T-helper 2 cell (primary cell): ENCODE measurements around the gene COL5A3.
"Not testable (repeated sequence)": the region's sequence is repeated elsewhere in the genome, so short reads cannot be mapped to it uniquely, and the experiment has no call there.

Source experiments
- DNase-seq, 5 experiments: peaks; one replicate each; pipeline versions ENCODE4 v3.0.0 to v3.0.0-alpha.2; 2012 to 2022

Gene COL5A3

GRCh38 chr19:9970481-9970880 is 39.8 kb downstream of the COL5A3 start:
- no peak for DNase-seq

DNA sequence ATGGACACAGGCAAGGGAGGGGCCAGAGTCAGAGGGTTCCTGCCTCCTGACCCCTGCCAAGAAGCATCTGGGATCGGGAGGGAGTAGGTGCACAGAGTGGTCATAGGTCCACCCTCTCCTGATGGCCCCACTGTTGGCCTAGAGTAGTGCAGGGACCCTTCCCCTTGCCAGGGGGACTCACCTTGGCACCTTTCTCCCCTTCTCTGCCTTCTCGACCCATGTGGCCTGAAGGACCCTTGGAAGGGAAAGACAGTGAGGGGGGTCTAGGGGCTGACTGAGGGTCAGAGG is 40.7 kb downstream of the COL5A3 start:
- DNase-seq, result no peak

- DNase-seq, result no peak
Measured at GRCh38 chr19:9968820-9969687, 41.2 kb downstream of the COL5A3 start.

- DNase-seq, result no peak
Measured at GRCh38 chr19:9967326-9967725, 43.0 kb downstream of the COL5A3 start.

GRCh38 chr19:9966448-9966847 is 43.9 kb downstream of the COL5A3 start:
- no peak for DNase-seq

GRCh38 chr19:9966024-9966423 is 44.3 kb downstream of the COL5A3 start:
- DNase-seq, result no peak

DNA sequence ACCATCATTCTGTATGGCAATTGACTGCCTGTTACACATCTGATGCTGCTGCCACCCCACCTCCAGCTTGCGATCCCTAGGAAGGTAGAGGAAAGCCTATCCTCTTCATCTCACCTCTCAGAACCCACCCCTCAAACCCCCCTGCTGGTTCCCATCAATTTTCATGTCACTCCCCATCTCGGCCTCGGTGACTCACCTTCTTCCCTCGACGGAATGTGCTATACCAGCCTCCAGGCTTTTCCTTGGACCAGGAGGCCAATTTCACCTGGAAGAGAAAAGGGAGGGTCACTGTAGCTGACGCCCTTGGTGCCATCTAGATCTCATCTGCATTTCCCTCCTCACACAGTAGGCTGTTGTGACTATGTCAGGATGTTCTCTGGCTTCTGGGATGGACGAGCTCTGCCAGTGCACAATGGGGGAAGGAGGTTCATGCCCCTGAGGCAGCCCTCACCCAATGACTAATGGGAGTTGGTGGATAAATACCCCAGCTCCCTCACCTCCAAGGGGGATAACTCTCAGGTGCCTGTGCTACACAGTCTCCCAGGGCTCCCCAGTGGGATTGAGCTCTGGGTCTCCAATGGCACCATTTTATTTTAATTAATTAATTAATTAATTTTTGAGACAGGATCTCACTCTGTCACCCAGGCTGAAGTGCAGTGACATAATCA is 47.5 kb downstream of the COL5A3 start:
- DNase-seq, result no peak

GRCh38 chr19:9961103-9961502 is 49.2 kb downstream of the COL5A3 start:
- no peak for DNase-seq

GRCh38 chr19:9958379-9958821 is 51.9 kb downstream of the COL5A3 start:
- DNase-seq, result no peak

- DNase-seq, result no peak
Measured at GRCh38 chr19:9956956-9957355, 53.3 kb downstream of the COL5A3 start.

- DNase-seq, result no peak
Measured at GRCh38 chr19:9953802-9954542, 56.3 kb downstream of the COL5A3 start.

DNA sequence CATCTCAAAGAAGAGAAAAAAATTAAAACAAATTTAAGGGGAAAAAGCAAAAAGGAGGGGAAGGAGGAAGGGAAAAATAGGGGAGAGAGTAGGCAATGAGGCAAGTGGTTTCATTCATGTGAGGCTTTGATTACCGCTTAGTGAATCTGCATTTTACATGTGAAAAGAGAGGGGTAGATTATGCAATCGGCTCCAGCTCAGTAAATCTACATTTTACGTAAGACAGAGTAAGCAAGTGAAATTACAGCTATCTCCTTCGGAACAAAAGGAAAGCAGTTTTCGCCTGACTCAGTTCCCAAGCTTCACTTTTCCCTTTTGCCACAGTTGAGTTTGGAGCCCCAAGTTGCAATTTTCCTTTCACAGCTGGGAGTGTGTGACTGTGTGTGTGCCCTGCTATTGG is 58.0 kb downstream of the COL5A3 start:
- no peak for DNase-seq

DNA sequence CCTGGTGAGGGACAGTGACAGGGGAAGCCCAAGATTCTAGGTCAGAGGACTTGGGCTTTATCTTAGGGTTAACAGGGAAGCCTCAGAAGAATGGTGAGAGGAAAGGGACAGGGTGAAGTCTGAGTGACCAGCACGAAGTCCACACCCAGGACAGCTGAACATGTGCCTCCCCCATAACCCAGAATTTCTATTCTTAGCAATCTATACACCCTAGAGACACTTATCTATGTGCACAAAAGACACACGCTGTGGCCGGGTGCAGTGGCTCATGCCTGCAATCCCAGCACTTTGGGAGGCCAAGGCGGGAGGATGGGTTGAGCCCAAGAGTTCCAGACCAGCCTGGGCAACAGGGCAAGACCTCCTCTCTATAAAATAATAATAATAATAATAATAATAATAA is 62.9 kb downstream of the COL5A3 start:
- no peak for DNase-seq

GRCh38 chr19:9946528-9947125 is 63.7 kb downstream of the COL5A3 start:
- DNase-seq, result not testable (repeated sequence)

DNA sequence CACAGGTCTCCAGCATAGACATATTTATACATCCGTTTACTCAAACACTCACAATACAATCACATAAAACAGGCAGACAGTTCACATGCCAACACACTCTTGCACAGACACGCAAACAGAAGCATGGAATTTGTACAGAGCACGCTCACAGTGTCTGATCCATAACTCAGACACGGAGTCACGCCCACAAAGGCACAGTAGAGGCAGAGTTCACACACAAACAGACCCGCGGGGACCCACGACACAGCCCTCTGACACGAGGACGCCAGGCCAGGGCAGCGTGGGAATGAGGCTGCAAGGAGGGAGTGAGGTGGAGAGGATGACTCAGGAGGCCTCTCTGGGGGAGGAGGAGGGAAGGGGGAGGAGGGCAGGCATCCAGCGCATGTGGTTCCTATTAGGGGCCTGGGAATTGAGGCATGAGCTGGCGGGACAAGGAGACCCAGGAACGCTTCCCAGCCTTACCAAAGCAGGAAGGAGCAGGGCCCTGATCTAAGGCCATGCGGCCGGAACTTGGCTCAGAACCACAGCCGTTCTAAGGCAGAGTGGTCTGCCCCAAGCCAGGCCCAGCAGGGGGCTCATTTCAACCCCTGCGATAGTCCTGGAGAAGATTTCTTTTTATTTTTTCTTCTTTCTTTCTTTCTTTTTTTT is 64.9 kb downstream of the COL5A3 start:
- DNase-seq, result no peak

DNA sequence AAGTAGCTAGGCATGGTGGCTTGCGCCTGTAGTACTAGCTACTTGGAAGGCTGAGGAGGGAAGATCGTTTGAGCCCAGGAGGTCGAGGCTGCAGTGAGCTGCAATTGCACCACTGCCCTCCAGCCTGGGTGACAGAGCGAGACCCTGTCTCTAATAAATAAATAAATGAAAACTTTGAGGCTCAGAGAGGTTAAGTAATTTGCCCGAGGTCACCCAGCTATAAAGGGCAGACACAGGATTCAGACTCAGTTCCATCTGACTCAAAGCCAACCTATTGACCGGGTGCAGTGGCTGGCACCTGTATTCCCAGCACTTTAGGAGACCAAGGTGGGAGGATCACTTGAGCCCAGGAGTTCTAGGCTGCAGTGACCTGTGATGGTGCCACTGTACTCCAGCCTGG is 66.6 kb downstream of the COL5A3 start:
- DNase-seq, result no peak

- no peak for DNase-seq
Measured at GRCh38 chr19:9941671-9942070, 68.6 kb downstream of the COL5A3 start.

GRCh38 chr19:9941231-9941630 is 69.1 kb downstream of the COL5A3 start:
- DNase-seq, result no peak

DNA sequence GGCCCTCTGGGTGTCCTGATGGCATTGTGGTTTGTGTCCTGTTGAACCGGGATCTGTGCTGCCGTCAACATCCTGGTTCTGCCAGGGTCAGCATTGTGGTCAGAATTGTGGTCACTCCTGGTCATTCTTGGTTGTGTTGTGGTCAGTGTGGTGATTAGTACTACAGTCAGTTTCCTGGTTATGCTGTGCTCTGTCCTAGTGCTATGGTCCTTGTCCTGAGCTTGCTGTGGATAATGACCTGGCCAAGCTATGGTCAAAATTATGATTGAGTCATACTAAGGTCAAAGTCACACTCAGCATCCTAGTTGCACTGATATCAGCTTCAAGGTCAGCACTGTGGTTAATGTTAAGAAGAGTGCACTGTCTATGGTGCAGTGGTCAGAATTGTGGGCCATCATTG is 69.5 kb downstream of the COL5A3 start:
- no peak for DNase-seq

GRCh38 chr19:9939301-9939913 is 70.9 kb downstream of the COL5A3 start:
- DNase-seq, result no peak

- DNase-seq, result no peak
Measured at GRCh38 chr19:9937001-9937411, 73.3 kb downstream of the COL5A3 start.

- DNase-seq, result no peak
Measured at GRCh38 chr19:9936326-9937000, 73.8 kb downstream of the COL5A3 start, which contains the start of gene OLFM2. OLFM2 (minus strand) TSS chr19:9936515; CDS start chr19:9936366, 149 bp downstream.
